HepG2 (cell line): ENCODE measurements around the gene TIRAP. TPM values are rescaled to one million over a fixed set of nuclear protein-coding genes. Genes with fewer than 3 reads are reported as not detected.

ENCODE experiments used
- ARID4A ChIP-seq: sonication (generic); formaldehyde crosslinking; IDR thresholded peaks from 2 replicates; pipeline ENCODE4 v1.5.0; 2020; ENCODE audit warnings: mild to moderate bottlenecking, missing genetic modification reagents, borderline replicate concordance
- BCL6 ChIP-seq: IDR thresholded peaks from 2 replicates; pipeline ENCODE4 v1.6.1; 2016; ENCODE audit warnings: missing genetic modification reagents, missing compliant biosample characterization
- GLI4 ChIP-seq: sonication (generic); formaldehyde crosslinking; IDR thresholded peaks from 2 replicates; pipeline ENCODE4 v1.5.1; 2020; ENCODE audit warnings: missing genetic modification reagents, mild to moderate bottlenecking, moderate library complexity, borderline replicate concordance
- PHB2 ChIP-seq: fragments of 450-650 bp; IDR thresholded peaks from 2 replicates; pipeline ENCODE4 v1.6.1; 2018; ENCODE audit not compliant: partially characterized antibody
- PITX1 ChIP-seq: sonication (generic); formaldehyde crosslinking; IDR thresholded peaks from 2 replicates; pipeline ENCODE4 v1.5.1; 2020; ENCODE audit warnings: mild to moderate bottlenecking, missing genetic modification reagents
- RNF2 ChIP-seq: fragments of 450-650 bp; conservative IDR thresholded peaks from 2 replicates; pipeline ENCODE4 v1.6.1; 2016; ENCODE audit warnings: low read depth
- SALL2 ChIP-seq: sonication (generic); formaldehyde crosslinking; IDR thresholded peaks from 2 replicates; pipeline ENCODE4 v1.8.1; 2023; ENCODE audit warnings: mild to moderate bottlenecking, missing genetic modification reagents, inconsistent platforms
- ZBTB21 ChIP-seq: sonication (generic); formaldehyde crosslinking; IDR thresholded peaks from 2 replicates; pipeline ENCODE4 v1.4.0; 2020; ENCODE audit warnings: missing genetic modification reagents
- ZNF101 ChIP-seq: sonication (generic); formaldehyde crosslinking; IDR thresholded peaks from 2 replicates; pipeline ENCODE4 v1.4.0; 2020; ENCODE audit warnings: mild to moderate bottlenecking, low read depth, missing genetic modification reagents, borderline replicate concordance
- ZNF20 ChIP-seq: sonication (generic); formaldehyde crosslinking; IDR thresholded peaks from 2 replicates; pipeline ENCODE4 v1.4.0; 2020; ENCODE audit warnings: mild to moderate bottlenecking, moderate library complexity, missing genetic modification reagents
- ZNF235 ChIP-seq: sonication (generic); formaldehyde crosslinking; IDR thresholded peaks from 2 replicates; pipeline ENCODE4 v1.8.1; 2023; ENCODE audit warnings: mild to moderate bottlenecking, missing genetic modification reagents, borderline replicate concordance
- ZNF251 ChIP-seq: sonication (generic); formaldehyde crosslinking; IDR thresholded peaks from 2 replicates; pipeline ENCODE4 v1.9.0; 2021; ENCODE audit warnings: mild to moderate bottlenecking, missing genetic modification reagents
- ZNF33B ChIP-seq: sonication (generic); formaldehyde crosslinking; IDR thresholded peaks from 2 replicates; pipeline ENCODE4 v1.5.1; 2020; ENCODE audit warnings: mild to moderate bottlenecking, missing genetic modification reagents
- ZNF383 ChIP-seq: sonication (generic); formaldehyde crosslinking; IDR thresholded peaks from 2 replicates; pipeline ENCODE4 v1.4.0; 2020; ENCODE audit warnings: missing genetic modification reagents, mild to moderate bottlenecking, borderline replicate concordance
- ZNF501 ChIP-seq: sonication (generic); formaldehyde crosslinking; IDR thresholded peaks from 2 replicates; pipeline ENCODE4 v1.5.1; 2020; ENCODE audit warnings: mild to moderate bottlenecking, moderate library complexity, missing genetic modification reagents
- ZNF510 ChIP-seq: sonication (generic); formaldehyde crosslinking; IDR thresholded peaks from 2 replicates; pipeline ENCODE4 v1.4.0; 2020; ENCODE audit warnings: low read depth, mild to moderate bottlenecking, missing genetic modification reagents
- ZNF512 ChIP-seq: sonication (generic); formaldehyde crosslinking; IDR thresholded peaks from 2 replicates; pipeline ENCODE4 v1.4.0; 2020; ENCODE audit warnings: mild to moderate bottlenecking, missing genetic modification reagents
- ZNF552 ChIP-seq: sonication (generic); formaldehyde crosslinking; IDR thresholded peaks from 2 replicates; pipeline ENCODE4 v1.9.0; 2022; ENCODE audit warnings: missing genetic modification reagents, mild to moderate bottlenecking, borderline replicate concordance
- polyA plus RNA-seq, 8 experiments: library from polyadenylated mRNA; depleted of rRNA in 3 of 8; stranded (reverse) in 7 of 8; unstranded in 1 of 8; fragments of >200 nt; fragmentation: Illumina TruSeq in 4 of 8; extraction: Trizol in 4 of 8; gene quantifications; 2 replicates each; pipeline versions ENCODE4 v1.2.1 to v1.2.3, GENCODE V29; 2011 to 2016; ENCODE audit warnings: low read depth in 4 of 8, missing spikeins in 1 of 8, mixed read lengths in 1 of 8; ENCODE audit not compliant: insufficient read depth in 1 of 8
- total RNA-seq, 5 experiments: library from RNA; depleted of rRNA; stranded (reverse); fragments of >200 nt; fragmentation: Illumina TruSeq; extraction: Trizol; gene quantifications; 2 replicates each; pipeline ENCODE4 v1.2.3, GENCODE V29; 2016; ENCODE audit warnings: low read depth in 1 of 5
- TF ChIP-seq, protein P1 (sequence below): sonication (generic); formaldehyde crosslinking; IDR thresholded peaks from 2 replicates; pipeline ENCODE4 v1.8.0; 2022; ENCODE audit warnings: low read depth, missing genetic modification reagents
- TF ChIP-seq, protein P2 (sequence below): sonication (generic); formaldehyde crosslinking; IDR thresholded peaks from 2 replicates; pipeline ENCODE4 v1.4.0; 2020; ENCODE audit warnings: mild to moderate bottlenecking, missing genetic modification reagents, borderline replicate concordance

TIRAP gene
- total and polyA plus RNA-seq, 2 of the 13 experiments (the other 11 are each of a cell fraction or from before 2014, with no cell fraction given): 5.4 to 5.7 TPM

- TF ChIP-seq ARID4A (CRISPR knock-in tag) (peak; percentile 65; the same call in 1 of the 2 replicates), PITX1 (CRISPR knock-in tag) (no peak; the same call in 1 of the 2 replicates), ZNF33B (CRISPR knock-in tag) (no peak), ZNF235 (CRISPR knock-in tag) (no peak), BCL6 (peak; percentile 3; the same call in 1 of the 2 replicates), ZNF501 (CRISPR knock-in tag) (peak; percentile 43; the same call in 1 of the 2 replicates), ZNF512 (CRISPR knock-in tag) (no peak), GLI4 (CRISPR knock-in tag) (no peak), RNF2 (no peak), ZNF101 (CRISPR knock-in tag) (no peak), ZNF552 (CRISPR knock-in tag) (0 out of 2 replicates have a peak, but pooled peaks have one; percentile 49), ZNF510 (CRISPR knock-in tag) (peak; percentile 41; the same call in 1 of the 2 replicates), ZNF383 (CRISPR knock-in tag) (no peak), PHB2 (no peak), SALL2 (CRISPR knock-in tag) (no peak), ZBTB21 (no peak), ZNF20 (CRISPR knock-in tag) (no peak), ZNF251 (CRISPR knock-in tag) (no peak)
- TF ChIP-seq, protein P1, sequence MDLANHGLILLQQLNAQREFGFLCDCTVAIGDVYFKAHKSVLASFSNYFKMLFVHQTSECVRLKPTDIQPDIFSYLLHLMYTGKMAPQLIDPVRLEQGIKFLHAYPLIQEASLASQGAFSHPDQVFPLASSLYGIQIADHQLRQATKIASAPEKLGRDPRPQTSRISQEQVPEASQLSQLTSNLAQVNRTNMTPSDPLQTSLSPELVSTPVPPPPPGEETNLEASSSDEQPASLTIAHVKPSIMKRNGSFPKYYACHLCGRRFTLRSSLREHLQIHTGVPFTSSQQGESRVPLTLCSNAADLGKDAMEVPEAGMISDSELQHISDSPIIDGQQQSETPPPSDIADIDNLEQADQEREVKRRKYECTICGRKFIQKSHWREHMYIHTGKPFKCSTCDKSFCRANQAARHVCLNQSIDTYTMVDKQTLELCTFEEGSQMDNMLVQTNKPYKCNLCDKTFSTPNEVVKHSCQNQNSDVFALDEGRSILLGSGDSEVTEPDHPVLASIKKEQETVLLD: peak; percentile 72; the same call in 1 of the 2 replicates
- TF ChIP-seq, protein P2, sequence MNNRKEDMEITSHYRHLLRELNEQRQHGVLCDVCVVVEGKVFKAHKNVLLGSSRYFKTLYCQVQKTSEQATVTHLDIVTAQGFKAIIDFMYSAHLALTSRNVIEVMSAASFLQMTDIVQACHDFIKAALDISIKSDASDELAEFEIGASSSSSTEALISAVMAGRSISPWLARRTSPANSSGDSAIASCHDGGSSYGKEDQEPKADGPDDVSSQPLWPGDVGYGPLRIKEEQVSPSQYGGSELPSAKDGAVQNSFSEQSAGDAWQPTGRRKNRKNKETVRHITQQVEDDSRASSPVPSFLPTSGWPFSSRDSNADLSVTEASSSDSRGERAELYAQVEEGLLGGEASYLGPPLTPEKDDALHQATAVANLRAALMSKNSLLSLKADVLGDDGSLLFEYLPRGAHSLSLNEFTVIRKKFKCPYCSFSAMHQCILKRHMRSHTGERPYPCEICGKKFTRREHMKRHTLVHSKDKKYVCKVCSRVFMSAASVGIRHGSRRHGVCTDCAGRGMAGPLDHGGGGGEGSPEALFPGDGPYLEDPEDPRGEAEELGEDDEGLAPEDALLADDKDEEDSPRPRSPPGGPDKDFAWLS (CRISPR knock-in tag): no peak
Observed at GRCh38 chr11:126282736-126283591, at the start of gene TIRAP (continued).
